Epidermal melanocyte (primary cell): ENCODE results near the gene RNF141.

Experiments
- DNase-seq: peaks from one replicate; pipeline ENCODE4 v3.0.0; 2011; ENCODE audit warnings: low spot score; ENCODE audit not compliant: insufficient read length

Gene RNF141

GRCh38 chr11:10540915-10541560 is at the start of gene RNF141:
TSS of gene RNF141 (minus strand) at chr11:10541187. CDS start at chr11:10534158, 7,029 bp downstream.
- peak; percentile 88 for DNase-seq

GRCh38 chr11:10590218-10590915 is 49.4 kb upstream of the RNF141 start:
- DNase-seq = no peak

- no peak for DNase-seq
Observed at GRCh38 chr11:10588904-10589303, 47.9 kb upstream of the RNF141 start.

GRCh38 chr11:10587995-10588394 is 47.0 kb upstream of the RNF141 start:
- no peak for DNase-seq

GRCh38 chr11:10587388-10587787 is 46.4 kb upstream of the RNF141 start:
- no peak for DNase-seq

- DNase-seq = no peak
Observed at GRCh38 chr11:10584071-10584501, 43.1 kb upstream of the RNF141 start.

- DNase-seq = no peak
Observed at GRCh38 chr11:10581481-10582019, 40.6 kb upstream of the RNF141 start.

- DNase-seq = no peak
Observed at GRCh38 chr11:10580623-10581022, 39.6 kb upstream of the RNF141 start.

GRCh38 chr11:10579700-10580099 is 38.7 kb upstream of the RNF141 start:
- no peak for DNase-seq

- DNase-seq = no peak
Observed at GRCh38 chr11:10576035-10576398, 35.0 kb upstream of the RNF141 start.

- DNase-seq = no peak
Observed at GRCh38 chr11:10575346-10576034, 34.5 kb upstream of the RNF141 start.

GRCh38 chr11:10573556-10573955 is 32.6 kb upstream of the RNF141 start:
- DNase-seq = no peak

- DNase-seq = no peak
Observed at GRCh38 chr11:10573028-10573427, 32.0 kb upstream of the RNF141 start.

- DNase-seq = no peak
Observed at GRCh38 chr11:10572533-10572932, 31.5 kb upstream of the RNF141 start.

GRCh38 chr11:10568486-10568941 is 27.5 kb upstream of the RNF141 start, which contains the start of gene LYVE1:
TSS of gene LYVE1 (minus strand) at chr11:10568665. CDS start at chr11:10568532, 133 bp downstream.
- DNase-seq = no peak

GRCh38 chr11:10567446-10567845 is 26.5 kb upstream of the RNF141 start:
- no peak for DNase-seq

GRCh38 chr11:10566257-10566957 is 25.4 kb upstream of the RNF141 start:
- no peak for DNase-seq

GRCh38 chr11:10565493-10565892 is 24.5 kb upstream of the RNF141 start:
- DNase-seq = no peak

GRCh38 chr11:10564696-10565318 is 23.8 kb upstream of the RNF141 start:
- DNase-seq = no peak

GRCh38 chr11:10564030-10564429 is 23.0 kb upstream of the RNF141 start:
- no peak for DNase-seq

GRCh38 chr11:10561947-10562346 is 21.0 kb upstream of the RNF141 start:
- DNase-seq = no peak
